NCI-H2196 (cell line): ENCODE measurements around the gene UFSP1.
"Not testable (repeated sequence)": the region's sequence is repeated elsewhere in the genome, so short reads cannot be mapped to it uniquely, and the experiment has no call there.

Experiments
- DNase-seq: peaks from one replicate; lab custom pipeline; 2025; ENCODE audit not compliant: unreplicated experiment; lab: John Stamatoyannopoulos, UW

UFSP1 gene

GRCh38 chr7:100860702-100861615 is 28.6 kb downstream of the UFSP1 start:
- DNase-seq = no peak

GRCh38 chr7:100859856-100860255 is 29.7 kb downstream of the UFSP1 start:
- DNase-seq = no peak

DNA sequence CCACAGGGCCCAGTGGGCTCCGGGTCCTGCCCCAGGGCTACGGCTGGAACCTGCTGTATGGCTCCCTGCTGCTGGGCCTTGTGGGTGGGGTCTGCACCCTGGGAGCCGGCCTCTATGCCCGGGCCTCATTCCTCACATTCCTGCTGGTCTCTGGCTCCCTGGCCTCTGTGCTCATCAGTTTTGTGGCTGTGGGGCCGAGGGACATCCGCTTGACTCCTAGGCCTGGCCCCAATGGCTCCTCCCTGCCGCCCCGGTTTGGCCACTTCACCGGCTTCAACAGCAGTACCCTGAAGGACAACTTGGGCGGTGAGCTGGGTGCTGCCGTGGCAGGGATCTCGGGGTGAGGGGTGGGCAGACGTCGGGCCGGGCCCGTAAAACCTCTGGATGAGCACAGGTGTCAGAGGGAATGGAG is 32.6 kb downstream of the UFSP1 start:
- DNase-seq = no peak

- DNase-seq = no peak
These were observed 34.0 kb downstream of the UFSP1 start for GRCh38 chr7:100855515-100855914.

DNA sequence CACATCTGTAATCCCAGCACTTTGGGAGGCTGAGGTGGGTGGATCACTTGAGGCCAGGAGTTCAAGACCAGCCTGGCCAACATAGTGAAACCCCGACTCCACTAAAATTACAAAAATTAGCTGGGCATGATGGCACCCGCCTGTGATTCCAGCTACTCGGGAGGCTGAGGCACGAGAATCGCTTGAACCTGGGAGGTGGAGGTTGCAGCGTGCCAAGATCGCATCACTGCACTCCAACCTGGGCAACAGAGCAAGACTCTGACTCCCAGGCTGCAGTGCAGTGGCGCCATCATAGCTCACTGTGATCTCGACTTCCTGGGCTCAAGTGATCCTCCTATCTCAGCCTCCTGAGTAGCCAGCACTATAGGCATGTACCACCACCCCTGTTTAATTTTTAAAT is 34.6 kb downstream of the UFSP1 start:
- DNase-seq = not testable (repeated sequence)

DNA sequence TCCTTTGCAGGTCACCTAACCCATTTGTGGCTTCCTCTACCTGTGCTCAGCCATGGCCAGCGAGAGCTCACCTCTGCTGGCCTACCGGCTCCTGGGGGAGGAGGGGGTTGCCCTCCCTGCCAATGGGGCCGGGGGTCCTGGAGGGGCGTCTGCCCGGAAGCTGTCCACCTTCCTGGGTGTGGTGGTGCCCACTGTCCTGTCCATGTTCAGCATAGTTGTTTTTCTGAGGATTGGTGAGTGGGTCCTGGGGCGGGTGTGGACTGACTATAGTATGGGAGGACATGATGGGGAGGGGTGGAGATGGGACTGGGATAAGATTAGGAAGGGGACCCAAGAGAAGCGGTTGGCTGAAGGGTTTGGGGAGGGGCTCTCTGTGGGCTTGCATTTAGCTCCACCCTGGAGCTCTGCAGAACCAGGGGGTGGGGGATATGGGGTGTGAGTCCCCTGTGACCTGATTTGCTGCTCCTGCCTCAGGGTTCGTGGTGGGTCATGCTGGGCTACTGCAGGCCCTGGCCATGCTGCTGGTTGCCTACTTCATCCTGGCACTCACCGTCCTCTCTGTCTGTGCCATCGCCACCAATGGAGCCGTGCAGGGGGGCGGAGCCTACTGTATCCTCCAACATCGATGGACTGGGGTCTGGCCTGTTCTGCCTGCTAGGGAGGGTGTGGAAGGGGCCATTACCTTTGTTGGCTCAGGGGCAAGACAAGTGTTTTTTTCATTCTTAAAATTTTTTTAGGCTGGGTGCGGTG is 35.2 kb downstream of the UFSP1 start:
- DNase-seq = no peak

- DNase-seq = peak; percentile 91
These were observed 37.3 kb downstream of the UFSP1 start, which contains the start of gene SLC12A9 for GRCh38 chr7:100852048-100852872. TSS of gene SLC12A9 (plus strand) at chr7:100852713. CDS start at chr7:100854198, 1,485 bp downstream.

GRCh38 chr7:100847360-100847759 is 42.2 kb downstream of the UFSP1 start:
- no peak for DNase-seq

- no peak for DNase-seq
These were observed 48.9 kb downstream of the UFSP1 start for GRCh38 chr7:100840470-100841100.

DNA sequence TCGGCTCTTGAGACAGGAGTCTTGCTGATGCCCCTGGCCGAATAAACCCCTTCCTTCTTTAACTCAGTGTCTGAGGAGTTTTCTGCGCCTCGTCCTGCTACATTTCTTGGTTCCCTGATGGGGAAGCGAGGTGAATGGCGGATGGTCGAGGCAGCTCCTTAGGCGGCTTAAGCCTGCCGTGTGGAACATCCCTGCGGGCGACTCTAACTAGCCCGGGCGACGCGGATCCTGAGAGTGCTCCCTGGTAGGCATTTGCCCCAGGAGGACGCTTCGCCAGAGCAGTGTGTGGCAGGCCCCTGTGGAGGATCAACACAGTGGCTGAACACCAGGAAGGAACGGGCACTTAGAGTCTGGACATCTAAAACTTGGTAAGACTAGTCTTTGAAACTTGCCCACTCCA is 50.2 kb downstream of the UFSP1 start:
- DNase-seq = no peak
